ENCODE results near the gene SYCP3.
"Not testable (repeated sequence)": the region's sequence is repeated elsewhere in the genome, so short reads cannot be mapped to it uniquely, and the experiment has no call there.

Gene SYCP3

DNA sequence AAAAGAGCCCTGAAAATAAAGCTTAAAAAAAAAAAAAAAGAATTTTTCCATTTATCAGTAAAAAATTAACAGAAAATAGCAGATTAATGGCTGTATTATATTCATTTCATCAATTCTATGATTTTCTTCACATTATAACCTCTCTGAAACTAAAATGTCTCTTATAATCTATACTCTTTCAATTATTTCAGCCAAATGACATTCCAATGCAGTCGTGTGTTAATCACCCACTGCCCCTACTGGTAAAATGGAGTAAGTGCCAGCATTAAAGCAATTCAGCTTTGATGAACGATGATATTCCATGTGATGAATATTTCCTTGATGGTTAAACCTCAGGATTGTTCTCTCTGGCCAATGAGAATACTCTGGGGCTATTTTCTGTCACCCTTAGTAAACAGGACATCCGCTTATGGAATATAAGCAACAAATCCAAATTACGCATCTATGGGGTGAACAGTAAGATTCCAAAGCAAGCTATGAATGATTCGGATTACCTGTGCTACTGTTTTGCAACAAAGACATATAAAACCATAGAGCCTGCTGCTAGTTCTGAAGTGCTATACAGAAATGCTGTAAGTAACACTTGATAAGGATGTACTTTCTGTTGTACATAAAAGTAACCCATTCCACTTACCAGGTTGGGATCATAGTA is 20.3 kb upstream of the SYCP3 start:
- no peak for DNase-seq (ENCODE audit: low spot score)

GRCh38 chr12:101750152-101750551 is 10.9 kb upstream of the SYCP3 start:
- DNase-seq (ENCODE audit: low spot score), result no peak

GRCh38 chr12:101749657-101750056 is 10.4 kb upstream of the SYCP3 start:
- DNase-seq (ENCODE audit: low spot score), result no peak

DNA sequence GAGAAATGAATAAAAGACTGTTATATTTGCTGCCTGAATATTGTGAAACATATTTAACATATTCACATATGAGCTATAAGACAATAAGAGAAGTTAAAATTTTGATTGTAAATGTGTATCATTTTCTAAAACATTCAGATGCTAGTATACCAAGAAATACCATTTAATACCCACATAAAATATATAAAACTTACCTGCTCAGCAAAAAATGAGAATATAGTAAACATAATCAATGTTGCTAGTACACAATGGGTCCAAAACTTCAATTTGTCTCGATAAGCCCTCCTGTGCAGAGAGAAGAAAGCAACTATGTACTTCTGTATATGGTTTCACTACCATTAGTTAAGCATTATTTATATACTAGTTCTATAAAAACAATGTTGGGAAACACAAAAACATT is 9.6 kb upstream of the SYCP3 start:
- no peak for DNase-seq (ENCODE audit: low spot score)

- DNase-seq (ENCODE audit: low spot score), result no peak
Observed at GRCh38 chr12:101747697-101748096, 8.4 kb upstream of the SYCP3 start.

DNA sequence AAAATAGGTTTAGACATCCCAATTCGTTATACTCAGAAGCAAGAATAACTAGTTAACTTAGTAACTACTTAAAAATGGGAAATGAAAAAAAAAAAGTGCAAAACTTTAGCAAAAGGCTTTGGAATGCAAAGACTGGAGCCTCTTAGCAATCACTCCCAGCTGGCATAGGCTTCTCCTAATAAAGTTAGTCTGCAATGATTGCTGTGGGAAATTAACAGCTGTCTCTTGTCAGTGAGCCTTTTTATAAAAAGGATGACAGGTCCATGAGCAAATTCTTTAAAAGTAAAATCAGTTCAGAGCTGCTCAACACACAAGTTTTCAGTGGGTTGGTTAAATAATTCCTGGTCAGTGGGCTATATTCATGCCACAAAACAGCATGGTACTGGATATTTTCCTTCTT is 7.4 kb upstream of the SYCP3 start:
- no peak for DNase-seq (ENCODE audit: low spot score)

- DNase-seq (ENCODE audit: low spot score), result no peak
Observed at GRCh38 chr12:101746196-101746595, 6.9 kb upstream of the SYCP3 start.

DNA sequence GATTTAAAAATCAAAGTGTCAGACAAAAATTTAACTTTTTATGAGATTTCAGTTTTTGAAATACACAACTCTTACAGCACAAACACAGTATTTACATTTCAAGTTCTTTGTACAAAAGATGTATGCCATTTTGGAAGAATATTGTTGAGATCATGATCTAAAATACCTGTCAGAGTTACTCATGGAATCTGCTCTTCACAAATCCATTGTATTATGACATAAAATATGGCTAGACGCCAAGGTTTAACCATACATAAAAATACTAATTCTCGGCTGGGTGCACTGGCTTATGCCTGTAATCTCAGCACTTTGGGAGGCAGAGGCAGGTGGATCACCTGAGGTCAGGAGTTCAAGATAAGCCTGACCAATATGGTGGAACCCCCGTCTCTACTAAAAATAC is 6.2 kb upstream of the SYCP3 start:
- no peak for DNase-seq (ENCODE audit: low spot score)

GRCh38 chr12:101743724-101744472 is 4.6 kb upstream of the SYCP3 start:
- DNase-seq (ENCODE audit: low spot score), result no peak

DNA sequence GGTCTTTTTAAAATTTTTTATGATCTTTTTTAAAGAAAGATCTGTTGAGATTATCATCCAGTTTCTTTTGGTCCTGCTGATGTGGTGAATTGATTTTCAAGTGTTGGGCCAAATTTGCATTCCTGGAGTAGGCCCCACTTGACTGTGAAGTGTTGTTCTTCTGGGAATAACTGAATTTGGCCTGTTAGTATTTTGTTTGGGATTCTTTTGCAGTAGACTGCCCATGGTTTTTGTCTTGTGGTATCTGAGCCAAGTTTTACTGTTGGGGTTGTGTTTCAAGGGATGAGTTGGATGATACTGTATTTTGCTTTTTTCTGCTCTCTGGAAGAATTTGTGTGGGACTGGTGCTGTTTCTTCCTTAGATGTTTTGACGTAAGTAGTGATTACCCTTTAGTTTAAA is 4.0 kb upstream of the SYCP3 start:
- no peak for DNase-seq (ENCODE audit: low spot score)

DNA sequence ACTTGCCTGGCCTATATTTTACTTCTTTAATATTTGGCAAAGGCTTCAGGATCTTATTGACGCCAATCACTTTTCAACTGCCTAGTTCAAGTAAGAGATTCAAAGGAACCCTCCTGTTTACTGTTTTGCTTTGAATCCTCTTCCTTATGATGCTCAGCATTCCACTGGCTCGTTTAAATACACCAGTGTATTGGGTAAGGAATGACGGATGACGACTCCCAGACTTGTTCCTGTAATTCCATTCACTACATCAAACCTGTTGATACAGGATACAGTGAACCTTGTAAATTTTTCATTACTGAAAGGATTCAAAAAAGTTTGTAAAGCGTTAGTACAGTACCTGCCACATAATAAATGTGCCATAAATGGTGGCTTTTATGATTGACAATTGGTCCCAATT is 1.7 kb upstream of the SYCP3 start:
- DNase-seq (ENCODE audit: low spot score), result no peak

DNA sequence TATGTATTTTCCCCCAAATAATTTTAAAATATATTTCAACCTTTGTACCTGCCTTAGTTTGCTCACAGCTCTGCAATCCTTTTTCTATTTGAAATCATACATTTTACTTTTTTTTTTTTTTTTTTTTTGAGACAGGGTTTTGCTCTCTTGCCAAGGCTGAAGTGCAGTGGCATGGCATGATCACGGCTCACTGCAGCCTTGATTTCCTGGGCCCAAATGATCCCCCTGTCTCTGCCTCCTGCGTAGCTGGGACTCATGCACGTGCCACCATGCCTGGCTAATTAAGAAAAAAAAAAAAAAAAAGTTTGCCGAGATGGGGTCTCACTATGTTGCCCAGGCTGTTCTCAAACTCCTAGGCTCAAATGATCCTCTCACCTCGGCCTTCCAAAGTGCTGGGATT is 1.3 kb upstream of the SYCP3 start:
- DNase-seq (ENCODE audit: low spot score), result no peak

- DNase-seq (ENCODE audit: low spot score), result no peak
Observed at GRCh38 chr12:101737476-101737875, 1.8 kb downstream of the SYCP3 start.

- not testable (repeated sequence) for DNase-seq (ENCODE audit: low spot score)
Observed at GRCh38 chr12:101734482-101734881, 4.8 kb downstream of the SYCP3 start.

DNA sequence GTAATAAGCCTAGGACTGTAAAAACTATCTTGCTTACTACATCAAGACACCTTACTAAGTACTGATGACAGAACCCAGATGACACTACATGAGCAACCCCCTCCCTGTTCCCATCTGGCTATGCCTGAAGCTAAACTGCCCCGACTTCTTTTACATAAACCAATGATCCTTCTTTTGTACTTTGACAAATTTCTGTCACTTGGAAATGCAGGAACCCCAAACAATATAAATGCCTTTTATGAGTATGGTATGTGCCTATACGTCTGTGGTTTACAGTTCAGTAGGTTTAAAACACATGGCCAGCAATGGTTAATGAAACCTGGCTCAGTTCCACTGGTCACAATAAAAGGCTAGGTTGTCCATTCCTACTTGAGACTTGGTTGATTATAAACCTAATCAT is 6.1 kb downstream of the SYCP3 start:
- DNase-seq (ENCODE audit: low spot score), result no peak

- DNase-seq (ENCODE audit: low spot score), result no peak
Observed at GRCh38 chr12:101732318-101732717, 6.9 kb downstream of the SYCP3 start.

GRCh38 chr12:101729842-101730241 is 9.4 kb downstream of the SYCP3 start:
- DNase-seq (ENCODE audit: low spot score), result no peak

- DNase-seq (ENCODE audit: low spot score), result no peak
Observed at GRCh38 chr12:101727098-101727497, 12.2 kb downstream of the SYCP3 start.

DNA sequence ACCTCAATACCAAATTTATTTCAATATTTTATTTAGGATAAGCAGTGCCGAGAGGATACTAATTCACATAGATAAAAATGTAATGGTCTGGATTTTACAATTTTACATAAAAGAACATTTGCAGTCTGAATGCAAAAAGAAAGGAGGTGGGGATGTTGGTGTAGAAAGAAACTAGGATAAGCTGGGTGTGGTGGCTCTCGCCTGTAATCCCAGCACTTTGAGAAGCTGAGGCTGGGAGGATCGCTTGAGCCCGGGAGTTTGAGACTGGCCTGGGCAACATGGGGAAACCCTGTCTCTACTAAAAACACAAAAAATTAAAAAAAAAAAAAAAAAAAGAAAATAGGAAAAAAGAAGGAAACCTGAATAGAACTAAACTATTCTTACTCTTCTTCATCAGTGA is 16.9 kb downstream of the SYCP3 start:
- DNase-seq (ENCODE audit: low spot score), result no peak

DNA sequence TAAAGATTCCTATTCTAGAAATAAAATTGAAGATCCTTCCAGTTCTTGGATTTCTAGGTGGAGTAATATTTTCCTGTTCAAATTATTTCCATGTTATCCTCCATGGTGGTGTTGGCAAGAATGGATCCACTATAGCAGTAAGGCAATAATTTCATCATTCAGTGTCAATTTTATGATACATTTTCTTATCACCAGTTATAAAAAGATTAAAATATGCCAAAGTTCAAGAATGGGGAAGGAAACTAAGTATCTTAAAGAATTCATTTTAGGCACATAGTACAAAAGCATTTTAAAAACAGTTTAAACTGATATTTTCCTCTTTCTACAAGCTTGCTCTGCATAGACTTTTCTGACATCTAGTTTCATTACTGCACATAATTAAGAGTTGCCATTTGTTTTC is 19.1 kb downstream of the SYCP3 start:
- DNase-seq (ENCODE audit: low spot score), result no peak

DNA sequence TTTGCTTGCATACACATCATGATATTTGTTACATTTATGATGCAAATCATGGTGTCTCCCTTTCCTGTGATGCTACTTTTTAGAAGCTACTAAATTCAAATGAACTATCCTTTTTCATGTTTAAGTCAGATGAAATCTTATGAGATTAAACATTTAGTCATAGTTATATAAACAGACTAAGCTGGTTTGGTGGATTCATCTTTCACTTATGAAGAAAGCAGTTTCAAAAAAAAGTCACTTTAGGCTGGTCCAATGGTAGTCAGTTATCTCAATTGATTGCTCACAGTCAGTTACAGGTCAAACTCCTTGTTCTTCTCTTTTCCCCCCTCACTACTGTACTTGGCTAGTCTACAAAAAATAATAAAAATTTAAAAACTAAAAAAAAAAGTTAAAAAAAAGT is 19.7 kb downstream of the SYCP3 start:
- DNase-seq (ENCODE audit: low spot score), result no peak

DNA sequence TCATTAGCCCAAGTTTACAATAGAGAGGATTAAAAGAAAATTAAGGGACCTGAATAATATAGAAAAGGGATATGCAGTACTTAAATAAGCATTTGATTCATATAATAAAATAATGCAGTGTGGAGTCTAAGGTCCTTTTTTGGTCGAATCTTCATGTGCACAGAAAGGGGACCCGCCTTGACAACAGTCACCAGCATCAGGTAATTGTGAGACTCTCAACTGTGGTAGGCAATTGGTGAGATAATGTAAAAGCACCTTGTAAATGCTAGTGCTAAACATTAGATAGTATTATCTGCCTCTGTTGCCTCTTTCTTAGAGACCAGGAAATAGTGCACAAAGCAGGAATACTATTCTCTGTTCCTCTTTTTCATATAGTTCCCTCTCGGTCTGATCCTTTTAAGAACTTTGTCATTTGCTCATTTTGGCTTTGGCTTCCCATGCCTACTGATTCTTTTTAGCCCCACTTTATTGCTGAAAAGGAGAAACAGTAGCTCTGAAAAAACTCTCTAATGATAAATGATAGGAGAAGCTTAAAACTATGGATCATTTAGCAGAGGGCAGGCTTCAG is 24.3 kb downstream of the SYCP3 start:
- peak; percentile 54 for DNase-seq (ENCODE audit: low spot score)

DNA sequence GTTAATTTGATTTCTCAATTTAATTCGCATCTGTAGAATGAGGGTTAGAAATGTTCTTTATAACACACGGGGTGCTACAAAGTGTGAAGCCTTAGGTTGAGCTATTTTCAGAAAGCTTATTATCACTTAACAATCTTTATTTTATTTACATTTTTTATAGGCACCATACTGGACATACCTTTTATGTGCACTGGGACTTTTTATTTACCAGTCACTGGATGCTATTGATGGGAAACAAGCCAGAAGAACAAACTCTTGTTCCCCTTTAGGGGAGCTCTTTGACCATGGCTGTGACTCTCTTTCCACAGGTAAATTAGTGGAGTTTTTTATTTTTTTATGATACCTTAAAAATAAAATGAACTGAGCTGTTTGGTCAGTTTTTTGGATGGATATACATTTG is 25.3 kb downstream of the SYCP3 start:
- no peak for DNase-seq (ENCODE audit: low spot score)

Measured in pons (tissue), 1 donor.